ENCODE measurements around the gene UBL7. TPM values are rescaled to one million over a fixed set of nuclear protein-coding genes. Genes with fewer than 3 reads are reported as not detected.

UBL7 gene
- total RNA-seq, 1 experiment from 2014 or later, result 38.5 TPM

- Mint-ChIP-seq H3K36me3 (ENCODE audit: insufficient read depth, unreplicated experiment) (peaks cover 44% of the 10 kb centered on the region), H3K27me3 (ENCODE audit: unreplicated experiment) (no peaks in the 10 kb centered on the region), H3K9me3 (ENCODE audit: low read depth, unreplicated experiment) (no peaks in the 10 kb centered on the region), H3K4me1 (ENCODE audit: low read depth, unreplicated experiment) (peaks cover 26% of the 10 kb centered on the region), H3K27ac (ENCODE audit: unreplicated experiment) (peak overlapping the region; percentile 69), H3K4me3 (ENCODE audit: low read depth, unreplicated experiment) (no peak overlapping the region)
- CTCF ChIA-PET, result interaction anchor here (0.6 to 1.9 kb wide), 4 partner anchors 10 to 28 kb away, joined by 3 to 8 read pairs (median 4); no protein-coding TSS in a partner anchor
- no peak for DNase-seq
- no peak for TF ChIP-seq CTCF (IDR thresholded peaks at IDR 0.05; ENCODE audit: unreplicated experiment)
- no TSS peak for BruUV-seq (replicated peaks)
- intact Hi-C loops (cut with micrococcal nuclease; ENCODE audit: unreplicated experiment), result no loop called here
Measured at GRCh38 chr15:74406992-74407705, 53.8 kb downstream of the UBL7 start.

- Mint-ChIP-seq H3K9me3 (ENCODE audit: low read depth, unreplicated experiment) (no peaks in the 10 kb centered on the region), H3K27ac (ENCODE audit: unreplicated experiment) (peak overlapping the region; percentile 69), H3K4me1 (ENCODE audit: low read depth, unreplicated experiment) (peaks cover 32% of the 10 kb centered on the region), H3K27me3 (ENCODE audit: unreplicated experiment) (no peaks in the 10 kb centered on the region), H3K36me3 (ENCODE audit: insufficient read depth, unreplicated experiment) (peaks cover 44% of the 10 kb centered on the region), H3K4me3 (ENCODE audit: low read depth, unreplicated experiment) (no peak overlapping the region)
- CTCF ChIA-PET, result interaction anchor here (0.6 to 1.6 kb wide), 2 partner anchors 14 to 28 kb away, joined by 3 to 4 read pairs; no protein-coding TSS in a partner anchor
- no peak for TF ChIP-seq CTCF (IDR thresholded peaks at IDR 0.05; ENCODE audit: unreplicated experiment)
- no TSS peak for BruUV-seq (replicated peaks)
- intact Hi-C loops (cut with micrococcal nuclease; ENCODE audit: unreplicated experiment), result no loop called here
- no peak for DNase-seq
Measured at GRCh38 chr15:74406517-74406916, 54.4 kb downstream of the UBL7 start.

- no TSS peak for BruUV-seq (replicated peaks)
- intact Hi-C loops (cut with micrococcal nuclease; ENCODE audit: unreplicated experiment), result no loop called here
- Mint-ChIP-seq H3K4me3 (ENCODE audit: low read depth, unreplicated experiment) (no peak overlapping the region), H3K27me3 (ENCODE audit: unreplicated experiment) (no peaks in the 10 kb centered on the region), H3K27ac (ENCODE audit: unreplicated experiment) (peak overlapping the region; percentile 69), H3K9me3 (ENCODE audit: low read depth, unreplicated experiment) (no peaks in the 10 kb centered on the region), H3K36me3 (ENCODE audit: insufficient read depth, unreplicated experiment) (peaks cover 40% of the 10 kb centered on the region), H3K4me1 (ENCODE audit: low read depth, unreplicated experiment) (peaks cover 39% of the 10 kb centered on the region)
- no peak for TF ChIP-seq CTCF (IDR thresholded peaks at IDR 0.05; ENCODE audit: unreplicated experiment)
- CTCF ChIA-PET, result interaction anchor here (0.9 to 1.6 kb wide), 2 partner anchors 13 to 14 kb away, joined by 3 to 4 read pairs; no protein-coding TSS in a partner anchor
- no peak for DNase-seq
Measured at GRCh38 chr15:74405823-74406222, 55.1 kb downstream of the UBL7 start.

GRCh38 chr15:74403991-74404563, 56.9 kb downstream of the UBL7 start:
- no peak for TF ChIP-seq CTCF (IDR thresholded peaks at IDR 0.05; ENCODE audit: unreplicated experiment)
- DNase-seq, result no peak
- Mint-ChIP-seq H3K9me3 (ENCODE audit: low read depth, unreplicated experiment) (no peaks in the 10 kb centered on the region), H3K27ac (ENCODE audit: unreplicated experiment) (no peak overlapping the region), H3K4me1 (ENCODE audit: low read depth, unreplicated experiment) (peaks cover 48% of the 10 kb centered on the region), H3K36me3 (ENCODE audit: insufficient read depth, unreplicated experiment) (peaks cover 28% of the 10 kb centered on the region), H3K27me3 (ENCODE audit: unreplicated experiment) (no peaks in the 10 kb centered on the region), H3K4me3 (ENCODE audit: low read depth, unreplicated experiment) (no peak overlapping the region)
- BruUV-seq (replicated peaks), result no TSS peak
- intact Hi-C loops (cut with micrococcal nuclease; ENCODE audit: unreplicated experiment), result no loop called here
- CTCF ChIA-PET, result no interaction called here

Measured in Calu3 (cell line).